Body of pancreas (tissue), 4 donors: ENCODE measurements around the gene NR5A1. TPM values are rescaled to one million over a fixed set of nuclear protein-coding genes. Genes with fewer than 3 reads are reported as not detected.

ENCODE experiments used
- ATAC-seq: fragments of 150-250 bp; one replicate; pipeline ENCODE4 v1.9.1; 2016
- DNase-seq, 4 donors: peaks; one replicate each; pipeline ENCODE4 v3.0.0-alpha.2; 2019
- H3K27ac ChIP-seq, 4 donors: fragments of 200-600 bp; sonication (generic); 1 replicate in 3 of 4; 2 replicates in 1 of 4; pipeline versions ENCODE4 v1.5.1 to v1.6.1; 2016 to 2019; ENCODE audit warnings: mild to moderate bottlenecking in 1 of 4, mixed read lengths in 1 of 4, moderate library complexity in 1 of 4
- H3K27me3 ChIP-seq, 2 donors: fragments of 200-600 bp; sonication (generic); one replicate each; pipeline ENCODE4 v1.6.0; 2016; ENCODE audit warnings: mild to moderate bottlenecking in 1 of 2
- H3K36me3 ChIP-seq, 2 donors: fragments of 200-600 bp; sonication (generic); replicated peaks in 1 of 2; 2 replicates each; pipeline ENCODE4 v1.5.1; 2016; ENCODE audit warnings: low read depth in 2 of 2; ENCODE audit not compliant: insufficient read depth in 1 of 2
- H3K4me1 ChIP-seq: fragments of 200-600 bp; sonication (generic); one replicate; pipeline ENCODE4 v1.6.0; 2016
- H3K4me3 ChIP-seq, 2 donors: fragments of 200-600 bp; sonication (generic); 1 replicate in 1 of 2; 2 replicates in 1 of 2; pipeline ENCODE4 v1.5.1; 2016 to 2019
- H3K9me3 ChIP-seq, 3 donors: fragments of 200-600 bp; sonication (generic); 1 replicate in 2 of 3; 2 replicates in 1 of 3; pipeline ENCODE4 v1.5.1; 2016
- CTCF ChIP-seq, 7 experiments: fragments of 450-650 bp in 4 of 7; fragments of 200-600 bp in 3 of 7; sonication (generic) in 3 of 7; IDR thresholded peaks; one replicate each; pipeline ENCODE4 v1.5.1; 2016 to 2019; ENCODE audit warnings: antibody characterized with exemption in 7 of 7
- POLR2A ChIP-seq, 3 donors: fragments of 450-650 bp; IDR thresholded peaks; one replicate each; pipeline ENCODE4 v1.6.1; 2016; ENCODE audit warnings: antibody characterized with exemption in 3 of 3, mild to moderate bottlenecking in 2 of 3
- WGBS, 2 donors: methylation state at CpG; one replicate each; pipeline ENCODE4 v1.1.5; 2017; 5-methylcytosine and 5-hydroxymethylcytosine counted together
- intact Hi-C: fragments of 100-400 bp; cut with DNase I; formaldehyde crosslinking; loops from one replicate; pipeline ENCODE4 v1.15.1; 2023
- total RNA-seq, 2 donors: library from RNA; depleted of rRNA; stranded (reverse); fragments of >200 nt; gene quantifications; one replicate each; pipeline ENCODE4 v1.1.0, GENCODE V29; 2016

Gene NR5A1
- total RNA-seq, 2 donors from 2014 or later, result not detected

DNA sequence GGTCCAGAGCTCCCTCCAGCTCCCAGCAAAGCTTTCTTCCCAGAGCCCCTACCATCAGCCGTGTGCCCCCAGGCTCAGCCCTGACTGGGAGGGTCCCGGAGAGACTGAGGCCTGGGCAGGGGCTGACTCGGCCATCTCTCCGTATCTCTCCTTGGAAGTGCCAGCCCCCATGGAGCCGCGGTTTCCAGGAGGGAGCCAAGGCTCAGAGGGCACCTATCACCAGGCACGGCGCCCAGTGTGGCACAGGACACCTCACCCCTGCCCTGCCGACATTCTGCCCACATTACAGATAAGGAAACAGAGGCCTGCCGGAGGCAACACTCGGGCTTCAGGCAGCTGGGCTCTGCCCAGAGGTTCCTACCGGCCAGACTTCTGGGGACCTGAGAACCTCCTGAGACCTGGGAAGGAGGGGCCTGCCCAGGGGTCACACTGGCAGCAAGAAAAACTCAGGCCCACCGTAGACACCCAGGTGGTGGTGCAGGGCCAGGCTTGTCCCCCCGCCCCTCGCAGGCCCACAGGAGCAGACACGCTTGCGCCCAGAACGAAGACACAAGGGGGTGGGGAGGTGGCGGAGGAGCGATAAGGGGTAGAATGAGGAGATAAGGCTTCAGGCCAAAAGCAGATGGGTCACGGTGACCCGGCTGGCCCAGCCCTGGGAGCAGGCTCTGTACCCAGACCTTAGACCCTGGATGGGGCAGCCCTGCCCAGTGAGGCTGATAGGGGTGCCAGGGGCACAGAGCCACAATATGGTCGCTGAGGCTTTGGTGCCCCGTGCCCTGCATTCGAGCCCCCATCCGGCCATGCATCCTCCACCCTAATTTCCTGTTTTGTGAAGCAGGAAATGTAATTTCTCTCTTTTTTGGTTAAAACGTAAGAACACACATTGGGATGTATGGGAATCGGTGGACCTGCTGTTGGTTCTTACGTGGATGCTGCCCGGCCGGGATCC is 11.8 kb downstream of the NR5A1 start:
- no peak for ATAC-seq
- intact Hi-C loops, result no loop called here
- H3K4me3 ChIP-seq, result no peak overlapping the region
- H3K36me3 ChIP-seq, result no peaks in the 10 kb centered on the region
- no peaks in the 10 kb centered on the region for H3K27me3 ChIP-seq
- TF ChIP-seq CTCF (IDR thresholded peaks at IDR 0.05) (no peak), POLR2A (IDR thresholded peaks at IDR 0.05) (no peak)
- 73 to 74% methylated on average over 18 to 31 of the region's 31 CpGs for WGBS, 2 donors
- no peaks in the 10 kb centered on the region for H3K4me1 ChIP-seq
- no peak for DNase-seq
- H3K27ac ChIP-seq, result no peak overlapping the region
- H3K9me3 ChIP-seq, result no peaks in the 10 kb centered on the region

DNA sequence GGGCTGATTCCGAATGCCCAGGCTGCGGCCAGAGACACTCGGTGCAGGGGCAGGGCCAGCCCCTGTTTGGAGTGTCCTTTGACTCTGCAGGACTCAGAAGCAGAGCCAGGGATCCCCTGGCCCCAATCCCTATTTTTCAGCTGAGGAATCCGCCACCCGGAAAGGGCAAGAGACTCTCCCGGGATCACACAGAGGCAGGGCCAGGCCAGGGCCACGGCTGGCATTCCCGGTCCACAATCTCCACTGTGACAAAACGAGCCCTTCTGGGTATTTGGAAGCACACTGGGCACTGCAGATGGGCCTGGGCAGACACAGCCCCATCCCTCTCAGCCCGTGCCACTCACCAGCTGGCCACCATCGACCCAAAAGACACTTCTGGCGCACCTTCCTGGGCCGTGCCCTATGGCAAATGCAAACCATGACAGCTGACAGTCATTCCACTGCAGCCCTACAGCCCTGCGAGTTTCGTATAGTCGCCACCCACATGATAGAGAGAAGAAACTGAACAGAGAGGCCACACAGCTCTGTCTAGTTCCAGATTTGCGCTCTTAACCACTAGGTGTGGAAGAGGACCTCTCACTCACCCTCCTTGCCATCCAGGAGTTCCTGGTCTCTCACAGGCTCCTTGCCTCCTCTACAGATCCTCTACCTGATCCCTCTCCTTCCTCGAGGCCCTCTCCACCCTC is 13.3 kb downstream of the NR5A1 start:
- H3K36me3 ChIP-seq, result no peaks in the 10 kb centered on the region
- H3K27ac ChIP-seq, result no peak overlapping the region
- TF ChIP-seq POLR2A (IDR thresholded peaks at IDR 0.05) (no peak), CTCF (IDR thresholded peaks at IDR 0.05) (no peak)
- intact Hi-C loops, result no loop called here
- DNase-seq, result no peak
- H3K4me3 ChIP-seq, result no peak overlapping the region
- no peak for ATAC-seq
- no peaks in the 10 kb centered on the region for H3K4me1 ChIP-seq
- WGBS, 2 donors, result 74 to 75% methylated on average over 7 to 18 of the region's 18 CpGs
- no peaks in the 10 kb centered on the region for H3K9me3 ChIP-seq
- H3K27me3 ChIP-seq, result no peaks in the 10 kb centered on the region

- H3K27me3 ChIP-seq, result no peaks in the 10 kb centered on the region
Measured at GRCh38 chr9:124493218-124493617, 14.0 kb downstream of the NR5A1 start.

DNA sequence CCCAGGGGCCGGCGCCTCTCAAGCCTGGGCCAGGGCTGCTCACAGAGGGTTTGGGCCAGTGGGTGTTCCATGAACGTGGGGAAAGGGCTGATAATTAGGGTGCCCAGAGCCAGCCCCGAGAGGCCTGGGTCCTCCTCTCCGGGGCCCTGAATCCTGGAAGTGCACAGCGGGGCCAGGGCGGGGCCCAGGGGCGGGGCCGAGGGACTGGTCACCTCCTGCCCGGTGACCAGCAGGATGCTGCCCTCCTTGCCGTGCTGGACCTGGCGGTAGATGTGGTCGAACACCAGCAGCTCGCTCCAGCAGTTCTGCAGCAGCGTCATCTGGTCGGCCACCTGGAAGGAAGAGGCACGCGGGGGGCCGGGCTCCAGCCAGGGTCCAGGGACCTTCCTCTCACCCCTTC is 14.4 kb downstream of the NR5A1 start:
- WGBS, 2 donors, result 56 to 69% methylated on average over 3 to 19 of the region's 19 CpGs
- no peak overlapping the region for H3K27ac ChIP-seq
- no peaks in the 10 kb centered on the region for H3K27me3 ChIP-seq
- no peaks in the 10 kb centered on the region for H3K36me3 ChIP-seq
- no peaks in the 10 kb centered on the region for H3K4me1 ChIP-seq
- TF ChIP-seq POLR2A (IDR thresholded peaks at IDR 0.05) (no peak), CTCF (IDR thresholded peaks at IDR 0.05) (no peak)
- ATAC-seq (no peak), DNase-seq (no peak)
- intact Hi-C loops, result no loop called here
- no peak overlapping the region for H3K4me3 ChIP-seq
- no peaks in the 10 kb centered on the region for H3K9me3 ChIP-seq

More at GRCh38 chr9:124493218-124493617, 14.0 kb downstream of the NR5A1 start:
- Histone ChIP-seq H3K9me3 (no peaks in the 10 kb centered on the region), H3K36me3 (no peaks in the 10 kb centered on the region), H3K4me3 (no peak overlapping the region), H3K27ac (no peak overlapping the region), H3K4me1 (no peaks in the 10 kb centered on the region)
- DNase-seq (no peak), ATAC-seq (no peak)
- WGBS, 2 donors, result 76 to 83% methylated on average over 4 of the region's 4 CpGs
- intact Hi-C loops, result no loop called here
- TF ChIP-seq CTCF (IDR thresholded peaks at IDR 0.05) (no peak), POLR2A (IDR thresholded peaks at IDR 0.05) (no peak)
